Subcutaneous adipose tissue (tissue), 4 donors: ENCODE measurements around the gene PTGS2. TPM values are rescaled to one million over a fixed set of nuclear protein-coding genes. Genes with fewer than 3 reads are reported as not detected.

Experiments used
- total RNA-seq, 4 donors: library from RNA; depleted of rRNA; stranded (reverse); fragments of >200 nt; gene quantifications; one replicate each; pipeline ENCODE4 v1.1.0, GENCODE V29; 2016
- TF ChIP-seq, protein P1 (sequence below): fragments of 450-650 bp; IDR thresholded peaks from one replicate; pipeline ENCODE4 v1.5.1; 2016; ENCODE audit warnings: low read depth, mild to moderate bottlenecking, control low read depth, antibody characterized with exemption, moderate library complexity

The PTGS2 gene
- total RNA-seq, 4 donors from 2014 or later, result 1.1 to 2.5 (median 1.5) TPM; not detected in 1

DNA sequence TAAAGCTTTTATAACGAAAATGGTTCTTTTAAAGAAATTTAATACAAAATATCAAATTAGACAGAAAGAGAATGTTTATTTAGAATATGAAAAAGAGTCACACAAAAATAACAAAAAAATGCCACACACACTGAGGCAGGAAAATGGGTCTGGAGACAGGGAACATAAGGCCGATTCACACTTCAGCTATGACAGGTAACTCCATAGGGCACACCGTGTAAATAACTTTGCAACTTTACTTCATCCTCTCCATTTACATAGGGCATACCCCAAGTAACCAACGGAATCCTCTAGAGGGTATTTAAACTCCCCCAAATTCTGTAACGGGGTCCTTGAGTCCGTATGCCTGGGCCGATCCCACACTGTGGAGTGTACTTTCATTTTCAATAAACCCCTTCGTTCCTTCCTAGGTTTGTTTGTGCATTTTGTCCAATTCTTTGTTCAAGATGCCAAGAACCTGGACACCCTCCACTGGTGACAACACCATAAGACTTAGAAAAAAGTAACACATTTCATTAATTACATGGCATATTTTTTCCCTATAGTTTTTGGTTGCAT, 23.1 kb upstream of the PTGS2 start:
- TF ChIP-seq, protein P1, sequence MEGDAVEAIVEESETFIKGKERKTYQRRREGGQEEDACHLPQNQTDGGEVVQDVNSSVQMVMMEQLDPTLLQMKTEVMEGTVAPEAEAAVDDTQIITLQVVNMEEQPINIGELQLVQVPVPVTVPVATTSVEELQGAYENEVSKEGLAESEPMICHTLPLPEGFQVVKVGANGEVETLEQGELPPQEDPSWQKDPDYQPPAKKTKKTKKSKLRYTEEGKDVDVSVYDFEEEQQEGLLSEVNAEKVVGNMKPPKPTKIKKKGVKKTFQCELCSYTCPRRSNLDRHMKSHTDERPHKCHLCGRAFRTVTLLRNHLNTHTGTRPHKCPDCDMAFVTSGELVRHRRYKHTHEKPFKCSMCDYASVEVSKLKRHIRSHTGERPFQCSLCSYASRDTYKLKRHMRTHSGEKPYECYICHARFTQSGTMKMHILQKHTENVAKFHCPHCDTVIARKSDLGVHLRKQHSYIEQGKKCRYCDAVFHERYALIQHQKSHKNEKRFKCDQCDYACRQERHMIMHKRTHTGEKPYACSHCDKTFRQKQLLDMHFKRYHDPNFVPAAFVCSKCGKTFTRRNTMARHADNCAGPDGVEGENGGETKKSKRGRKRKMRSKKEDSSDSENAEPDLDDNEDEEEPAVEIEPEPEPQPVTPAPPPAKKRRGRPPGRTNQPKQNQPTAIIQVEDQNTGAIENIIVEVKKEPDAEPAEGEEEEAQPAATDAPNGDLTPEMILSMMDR, result no peak

DNA sequence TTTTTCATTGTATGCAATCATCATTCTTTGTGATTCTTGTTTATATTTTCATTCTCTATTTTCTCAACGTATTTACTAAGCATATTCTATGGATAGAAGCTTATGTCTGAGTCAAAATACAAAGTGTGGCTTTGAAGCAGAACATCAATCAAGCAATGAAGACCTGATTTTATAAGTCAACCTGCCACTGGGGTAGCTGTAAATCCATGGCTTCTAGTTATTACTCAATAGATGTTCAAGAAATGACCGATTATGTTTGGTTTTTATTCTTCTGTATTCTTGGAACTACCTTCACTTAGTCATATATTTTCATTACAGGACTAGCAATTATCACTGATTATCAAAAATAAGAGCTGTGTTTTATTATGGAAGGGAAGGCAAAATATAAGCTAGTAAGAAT, 20.5 kb upstream of the PTGS2 start:
- TF ChIP-seq, protein P1, result no peak

DNA sequence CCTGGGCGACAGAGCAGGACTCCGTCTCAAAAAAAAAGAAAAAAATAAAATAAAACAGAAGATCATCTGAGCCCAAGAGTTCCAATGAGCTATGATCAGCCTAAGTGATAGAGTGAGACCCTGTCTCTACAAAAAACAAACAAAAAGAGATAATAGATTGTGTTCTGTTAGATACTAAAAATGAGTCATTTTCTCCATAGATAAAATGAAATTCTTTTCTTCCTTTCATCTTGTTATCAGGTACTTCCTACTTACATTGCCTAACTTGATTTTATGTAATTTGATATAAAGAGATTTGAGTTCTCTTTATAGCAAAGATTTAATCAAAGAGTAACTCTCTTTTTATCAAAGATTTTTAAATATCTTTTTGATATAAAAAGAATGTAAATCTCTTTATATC, 19.3 kb upstream of the PTGS2 start:
- TF ChIP-seq, protein P1, result no peak

DNA sequence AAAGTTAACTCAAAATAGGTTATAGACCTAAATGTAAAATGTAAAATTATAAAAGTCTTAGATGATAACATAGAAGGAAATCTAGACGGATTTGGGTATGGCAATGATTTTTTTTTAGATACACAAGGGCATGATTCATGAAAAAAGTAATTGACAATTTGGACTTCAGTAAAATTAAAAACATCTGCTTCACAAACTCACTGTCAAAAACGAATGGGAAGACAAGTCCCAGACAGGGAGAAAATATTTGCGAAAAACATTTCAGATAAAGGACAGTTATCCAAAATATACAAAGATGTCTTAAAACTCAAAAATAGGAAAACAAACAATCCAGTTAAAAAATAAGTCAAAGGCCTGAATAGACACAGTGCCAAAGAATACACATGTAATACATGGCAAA, 9.7 kb upstream of the PTGS2 start:
- TF ChIP-seq, protein P1, result no peak

DNA sequence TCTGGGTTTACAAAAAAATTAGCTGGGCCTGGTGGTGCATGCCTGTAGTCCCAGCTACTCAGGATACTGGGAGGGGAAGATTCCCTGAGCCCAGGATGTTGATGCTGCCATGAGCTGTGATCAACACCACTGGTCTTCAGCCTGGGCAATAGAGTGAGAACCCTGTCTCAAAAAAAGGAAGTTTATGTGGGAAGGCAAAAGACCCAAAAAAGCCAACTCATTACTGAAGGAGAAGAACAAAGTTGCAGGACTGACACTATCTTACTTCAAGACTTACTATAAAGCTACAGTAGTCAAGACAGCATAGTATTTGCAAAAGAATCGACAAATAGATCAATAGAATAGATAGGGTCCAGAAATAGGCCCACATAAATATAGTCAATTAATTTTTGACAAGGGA, 9.2 kb upstream of the PTGS2 start:
- TF ChIP-seq, protein P1, result no peak

DNA sequence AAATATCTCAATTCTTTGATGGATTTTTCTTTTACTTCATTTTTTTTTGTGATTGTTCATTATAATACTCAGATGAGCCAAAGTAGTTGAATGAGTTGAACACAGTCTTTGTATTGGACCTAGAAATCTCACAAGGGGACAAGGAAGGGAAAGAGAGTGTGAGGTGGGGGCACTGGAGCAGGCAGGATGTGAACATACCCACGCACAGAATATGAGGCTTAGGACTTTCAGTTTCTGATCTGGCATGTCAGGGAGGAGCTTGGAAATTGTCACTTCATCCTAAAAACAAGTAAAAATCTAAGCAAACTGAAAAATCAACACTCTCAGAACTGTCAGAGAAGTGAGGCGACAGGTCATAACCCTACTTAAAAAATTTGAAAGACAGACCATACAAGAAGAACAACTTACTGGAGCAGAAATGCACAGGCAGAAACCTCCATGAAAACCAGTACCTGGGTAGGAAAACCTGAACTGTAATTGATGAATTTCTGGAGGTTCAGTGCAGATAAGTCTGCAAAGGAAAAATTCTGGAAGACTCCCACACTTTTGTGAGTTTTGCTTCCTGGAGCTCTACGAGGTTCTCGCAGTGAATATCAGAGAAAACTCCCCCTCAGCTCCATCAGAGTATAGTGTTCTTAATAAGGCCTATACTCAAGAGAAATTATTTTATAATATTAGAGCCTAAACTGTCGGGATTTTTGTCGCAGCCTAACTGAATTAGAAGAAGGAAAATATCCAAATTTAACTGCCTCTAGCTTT, 3.6 kb upstream of the PTGS2 start:
- TF ChIP-seq, protein P1, result no peak

DNA sequence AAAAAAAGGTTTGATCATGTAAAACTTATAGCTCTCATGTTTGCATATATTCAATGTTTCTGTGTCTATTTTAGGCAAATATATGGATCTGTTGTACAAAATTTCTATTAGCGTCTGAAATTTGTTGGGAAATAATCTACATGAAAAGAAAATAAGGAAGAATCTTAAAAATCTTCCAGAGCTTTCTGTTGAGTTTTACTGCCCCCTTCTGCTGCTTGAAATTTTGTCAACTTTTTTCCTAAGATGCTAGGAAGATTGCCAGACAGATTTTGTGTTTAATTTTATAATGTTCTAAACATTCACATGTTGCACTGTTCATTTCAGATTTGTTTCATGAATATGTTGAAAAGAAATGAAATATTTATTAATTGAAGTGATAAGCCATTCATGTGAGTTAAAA, 2.5 kb upstream of the PTGS2 start:
- TF ChIP-seq, protein P1, result no peak
